ENCODE results near the gene SLC9A3.

DNA sequence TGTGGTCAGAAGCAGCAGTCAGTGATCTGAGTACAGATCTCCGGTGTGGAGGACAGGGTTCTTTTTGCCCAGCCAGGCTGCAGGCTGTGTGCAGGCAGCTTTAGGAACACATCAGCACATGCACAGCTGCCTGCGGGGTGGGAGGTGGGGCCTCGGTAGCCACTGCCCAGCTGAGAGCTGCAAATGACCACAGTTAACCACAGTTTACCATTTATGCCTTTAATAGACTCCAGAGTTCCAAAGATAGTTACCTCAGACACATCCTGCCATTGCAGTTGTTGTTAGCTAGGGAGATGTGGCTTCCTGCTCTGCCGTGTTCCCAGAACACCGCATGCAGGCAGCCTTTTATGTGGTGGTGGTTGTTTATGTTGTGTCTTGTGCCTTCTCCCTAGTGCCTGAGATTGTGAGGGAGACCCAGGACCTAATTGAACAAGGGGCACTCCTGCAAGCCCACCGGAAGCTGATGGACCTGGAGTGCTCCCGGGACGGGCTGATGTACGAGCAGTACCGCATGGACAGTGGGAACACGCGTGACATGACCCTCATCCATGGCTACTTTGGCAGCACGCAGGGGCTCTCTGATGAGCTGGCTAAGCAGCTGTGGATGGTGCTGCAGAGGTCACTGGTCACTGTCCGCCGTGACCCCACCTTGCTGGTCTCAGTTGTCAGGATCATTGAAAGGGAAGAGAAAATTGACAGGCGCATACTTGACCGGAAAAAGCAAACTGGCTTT is 71.1 kb downstream of the SLC9A3 start:
- TF ChIP-seq, protein P1, sequence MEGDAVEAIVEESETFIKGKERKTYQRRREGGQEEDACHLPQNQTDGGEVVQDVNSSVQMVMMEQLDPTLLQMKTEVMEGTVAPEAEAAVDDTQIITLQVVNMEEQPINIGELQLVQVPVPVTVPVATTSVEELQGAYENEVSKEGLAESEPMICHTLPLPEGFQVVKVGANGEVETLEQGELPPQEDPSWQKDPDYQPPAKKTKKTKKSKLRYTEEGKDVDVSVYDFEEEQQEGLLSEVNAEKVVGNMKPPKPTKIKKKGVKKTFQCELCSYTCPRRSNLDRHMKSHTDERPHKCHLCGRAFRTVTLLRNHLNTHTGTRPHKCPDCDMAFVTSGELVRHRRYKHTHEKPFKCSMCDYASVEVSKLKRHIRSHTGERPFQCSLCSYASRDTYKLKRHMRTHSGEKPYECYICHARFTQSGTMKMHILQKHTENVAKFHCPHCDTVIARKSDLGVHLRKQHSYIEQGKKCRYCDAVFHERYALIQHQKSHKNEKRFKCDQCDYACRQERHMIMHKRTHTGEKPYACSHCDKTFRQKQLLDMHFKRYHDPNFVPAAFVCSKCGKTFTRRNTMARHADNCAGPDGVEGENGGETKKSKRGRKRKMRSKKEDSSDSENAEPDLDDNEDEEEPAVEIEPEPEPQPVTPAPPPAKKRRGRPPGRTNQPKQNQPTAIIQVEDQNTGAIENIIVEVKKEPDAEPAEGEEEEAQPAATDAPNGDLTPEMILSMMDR (IDR thresholded peaks at IDR 0.05), result no peak
- no peak for TF ChIP-seq ZFX (IDR thresholded peaks at IDR 0.05; ENCODE audit: borderline replicate concordance)

Measured in 22Rv1 (cell line).